Measurements from ENCODE around the gene MCF2L2. TPM values are rescaled to one million over a fixed set of nuclear protein-coding genes. Genes with fewer than 3 reads are reported as not detected.
A peak's percentile ranks its signal among the peaks of the same experiment; 100 is the strongest.

MCF2L2 gene
- total and polyA plus RNA-seq, 2 experiments from 2014 or later: not detected

DNA sequence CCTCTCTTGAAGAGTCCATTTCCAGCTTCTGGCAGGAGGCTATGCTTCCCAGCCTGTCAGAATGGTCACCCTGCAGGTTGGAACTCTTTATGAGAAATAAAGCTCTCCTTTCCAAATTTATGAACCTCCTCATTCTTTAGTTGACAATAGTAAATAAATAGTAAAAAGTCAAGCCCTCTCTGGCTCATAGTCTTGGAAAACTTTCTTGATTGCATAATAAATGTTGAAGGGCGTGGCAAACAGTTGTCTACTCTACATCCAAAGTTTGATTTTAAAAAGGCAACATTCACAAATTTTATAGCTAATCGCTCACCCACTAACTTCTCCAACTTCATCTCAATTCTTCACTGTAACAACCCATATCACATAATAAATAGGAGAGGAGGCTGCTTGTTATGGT is 58.8 kb downstream of the MCF2L2 start:
- H3K27ac ChIP-seq: no peak overlapping the region
- no peak overlapping the region for H3K4me2 ChIP-seq (ENCODE audit: unreplicated experiment)

DNA sequence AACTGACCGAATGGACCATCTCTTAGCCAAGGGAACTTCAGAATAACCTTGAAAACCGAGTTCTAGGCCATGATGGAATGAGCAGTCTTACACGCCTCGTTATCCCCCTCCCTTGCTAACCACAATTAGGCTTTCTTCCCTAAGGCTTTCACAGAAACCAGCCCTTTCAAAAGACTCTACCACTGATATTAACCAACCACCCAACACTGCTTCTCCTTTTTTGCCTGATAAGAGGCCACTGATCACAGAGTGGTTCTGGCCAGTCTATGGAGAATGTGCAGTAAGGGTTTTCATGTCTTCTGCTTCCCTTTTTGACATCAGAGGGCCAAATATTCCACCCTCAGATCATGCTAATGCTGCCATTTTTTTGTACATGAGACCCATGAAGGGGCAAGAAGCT is 59.3 kb downstream of the MCF2L2 start:
- H3K27me3 ChIP-seq (replicated peaks; ENCODE audit: insufficient read depth): no peaks in the 10 kb centered on the region
- H4K20me1 ChIP-seq (ENCODE audit: insufficient read depth): no peaks in the 10 kb centered on the region
- in situ Hi-C loops (cut with MboI): no loop called here
- H3K79me2 ChIP-seq (ENCODE audit: insufficient read depth): no peaks in the 10 kb centered on the region
- H3K4me3 ChIP-seq: no peak overlapping the region
- no peaks in the 10 kb centered on the region for H3K36me3 ChIP-seq (ENCODE audit: low read depth)
- 96 to 98% methylated on average over 4 of the region's 4 CpGs for WGBS, 2 experiments (ENCODE audit: low coverage in 1 of 2, low lambda C conversion rate in 2 of 2, missing lambda C conversion rate in 2 of 2)
- H3K9me2 ChIP-seq (ENCODE audit: insufficient read depth): no peaks in the 10 kb centered on the region
- no peak overlapping the region for H3K27ac ChIP-seq
- H3K4me2 ChIP-seq (ENCODE audit: unreplicated experiment): no peak overlapping the region
- no peak for DNase-seq
- no peaks in the 10 kb centered on the region for H3K9me3 ChIP-seq (ENCODE audit: low read depth)
- H3K4me1 ChIP-seq (ENCODE audit: insufficient read depth): peaks cover 13% of the 10 kb centered on the region
- H3K9ac ChIP-seq: no peak overlapping the region
- TF ChIP-seq EZH2 (IDR thresholded peaks at IDR 0.05; ENCODE audit: insufficient read depth, poor library complexity, severe bottlenecking): no peak
- no peak for TF ChIP-seq EZH2phosphoT487 (IDR thresholded peaks at IDR 0.05; ENCODE audit: insufficient read depth, low read depth)
- peaks cover 8% of the 10 kb centered on the region; the same call in 1 of the 2 replicates for H3F3A ChIP-seq (ENCODE audit: insufficient read depth)
- no peak overlapping the region for H2AFZ ChIP-seq

More for the DNA sequence above, 58.8 kb downstream of the MCF2L2 start:
- peak; percentile 14 for DNase-seq
- H3K36me3 ChIP-seq (ENCODE audit: low read depth): no peaks in the 10 kb centered on the region
- H2AFZ ChIP-seq: no peak overlapping the region
- WGBS, 2 experiments (ENCODE audit: low coverage in 1 of 2, low lambda C conversion rate in 2 of 2, missing lambda C conversion rate in 2 of 2): 58 to 60% methylated on average over 2 of the region's 2 CpGs
- no peak overlapping the region for H3K9ac ChIP-seq
- no peaks in the 10 kb centered on the region for H3K9me3 ChIP-seq (ENCODE audit: low read depth)
- no peak overlapping the region for H3K4me3 ChIP-seq
- H3K9me2 ChIP-seq (ENCODE audit: insufficient read depth): no peaks in the 10 kb centered on the region
- H3F3A ChIP-seq (ENCODE audit: insufficient read depth): peaks cover 8% of the 10 kb centered on the region; the same call in 1 of the 2 replicates
- TF ChIP-seq EZH2phosphoT487 (IDR thresholded peaks at IDR 0.05; ENCODE audit: insufficient read depth, low read depth) (no peak), EZH2 (IDR thresholded peaks at IDR 0.05; ENCODE audit: insufficient read depth, poor library complexity, severe bottlenecking) (no peak)
- peaks cover 13% of the 10 kb centered on the region for H3K4me1 ChIP-seq (ENCODE audit: insufficient read depth)
- no peaks in the 10 kb centered on the region for H3K79me2 ChIP-seq (ENCODE audit: insufficient read depth)
- in situ Hi-C loops (cut with MboI): no loop called here
- no peaks in the 10 kb centered on the region for H3K27me3 ChIP-seq (replicated peaks; ENCODE audit: insufficient read depth)
- H4K20me1 ChIP-seq (ENCODE audit: insufficient read depth): no peaks in the 10 kb centered on the region

DNA sequence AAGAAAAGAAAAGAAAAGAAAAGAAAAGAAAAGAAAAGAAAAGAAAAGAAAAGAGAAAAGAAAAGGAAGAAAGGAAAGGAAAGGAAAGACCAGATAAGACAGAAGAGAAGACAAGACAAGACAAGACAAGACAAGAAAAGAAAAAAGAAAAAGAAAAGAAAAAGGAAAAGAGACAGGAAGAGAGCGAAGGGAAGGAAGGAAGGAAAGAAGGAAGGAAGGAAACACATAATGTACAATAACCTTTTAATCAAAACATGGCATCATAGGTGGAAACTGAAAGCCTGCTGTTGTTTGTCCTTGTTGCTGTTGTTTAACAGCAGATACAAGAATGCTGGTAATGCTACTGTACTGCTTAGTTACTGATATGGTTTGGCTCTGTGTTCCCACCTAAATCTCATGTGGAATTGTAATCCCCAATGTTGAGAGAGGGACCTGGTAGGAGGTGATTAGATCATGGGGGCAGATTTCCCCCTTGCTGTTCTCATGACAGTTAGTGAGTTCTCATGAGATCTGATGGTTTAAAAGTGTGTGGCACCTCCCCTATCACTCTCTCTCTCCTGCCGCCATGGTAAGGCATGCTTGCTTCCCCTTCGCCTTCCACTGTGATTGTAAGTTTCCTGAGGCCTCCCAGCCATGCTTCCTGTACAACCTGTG is 67.3 kb downstream of the MCF2L2 start:
- H3K9ac ChIP-seq: no peak overlapping the region
- TF ChIP-seq EZH2 (IDR thresholded peaks at IDR 0.05; ENCODE audit: insufficient read depth, poor library complexity, severe bottlenecking) (no peak), EZH2phosphoT487 (IDR thresholded peaks at IDR 0.05; ENCODE audit: insufficient read depth, low read depth) (no peak)
- H3K4me3 ChIP-seq: no peak overlapping the region
- no peaks in the 10 kb centered on the region for H3K9me2 ChIP-seq (ENCODE audit: insufficient read depth)
- H3K4me1 ChIP-seq (ENCODE audit: insufficient read depth): no peaks in the 10 kb centered on the region
- DNase-seq: no peak
- in situ Hi-C loops (cut with MboI): no loop called here
- H3F3A ChIP-seq (ENCODE audit: insufficient read depth): no peaks in the 10 kb centered on the region
- H3K9me3 ChIP-seq (ENCODE audit: low read depth): no peaks in the 10 kb centered on the region
- H3K79me2 ChIP-seq (ENCODE audit: insufficient read depth): no peaks in the 10 kb centered on the region
- H3K27ac ChIP-seq: no peak overlapping the region
- no peaks in the 10 kb centered on the region for H3K36me3 ChIP-seq (ENCODE audit: low read depth)
- no peak overlapping the region for H2AFZ ChIP-seq
- H3K27me3 ChIP-seq (replicated peaks; ENCODE audit: insufficient read depth): no peaks in the 10 kb centered on the region
- H3K4me2 ChIP-seq (ENCODE audit: unreplicated experiment): no peak overlapping the region
- H4K20me1 ChIP-seq (ENCODE audit: insufficient read depth): no peaks in the 10 kb centered on the region
- WGBS, 2 experiments (ENCODE audit: low coverage in 1 of 2, low lambda C conversion rate in 2 of 2, missing lambda C conversion rate in 2 of 2): 88 to 95% methylated on average over 3 of the region's 3 CpGs

DNA sequence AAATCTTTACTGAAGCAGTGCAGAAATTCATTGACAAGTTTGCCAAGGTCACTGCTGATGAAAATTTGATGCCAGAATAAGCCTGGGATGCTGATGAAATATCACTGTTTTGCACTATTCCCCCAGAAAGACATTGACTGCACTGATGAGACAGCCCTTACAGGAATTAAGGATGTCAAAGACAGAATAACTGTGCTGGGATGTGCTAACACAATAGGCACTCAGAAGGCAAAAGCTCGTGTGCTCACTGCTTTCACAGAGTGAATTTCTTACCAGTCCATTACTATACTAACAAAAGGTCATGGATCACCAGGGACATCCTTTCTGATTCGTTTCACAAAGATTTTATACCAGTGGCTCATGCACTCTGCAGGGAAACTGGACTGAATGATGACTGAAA is 69.4 kb downstream of the MCF2L2 start:
- no peaks in the 10 kb centered on the region for H3F3A ChIP-seq (ENCODE audit: insufficient read depth)
- H3K27me3 ChIP-seq (replicated peaks; ENCODE audit: insufficient read depth): no peaks in the 10 kb centered on the region
- H3K4me2 ChIP-seq (ENCODE audit: unreplicated experiment): no peak overlapping the region
- no peak overlapping the region for H3K27ac ChIP-seq
- 13 to 17% methylated on average over 2 of the region's 2 CpGs for WGBS, 2 experiments (ENCODE audit: low coverage in 1 of 2, low lambda C conversion rate in 2 of 2, missing lambda C conversion rate in 2 of 2)
- no peaks in the 10 kb centered on the region for H3K9me2 ChIP-seq (ENCODE audit: insufficient read depth)
- H3K4me1 ChIP-seq (ENCODE audit: insufficient read depth): no peaks in the 10 kb centered on the region
- in situ Hi-C loops (cut with MboI): no loop called here
- no peak overlapping the region for H3K9ac ChIP-seq
- no peaks in the 10 kb centered on the region for H4K20me1 ChIP-seq (ENCODE audit: insufficient read depth)
- TF ChIP-seq EZH2phosphoT487 (IDR thresholded peaks at IDR 0.05; ENCODE audit: insufficient read depth, low read depth) (no peak), EZH2 (IDR thresholded peaks at IDR 0.05; ENCODE audit: insufficient read depth, poor library complexity, severe bottlenecking) (no peak)
- no peaks in the 10 kb centered on the region for H3K9me3 ChIP-seq (ENCODE audit: low read depth)
- H2AFZ ChIP-seq: no peak overlapping the region
- peak; percentile 6 for DNase-seq
- no peaks in the 10 kb centered on the region for H3K36me3 ChIP-seq (ENCODE audit: low read depth)
- no peak overlapping the region for H3K4me3 ChIP-seq
- no peaks in the 10 kb centered on the region for H3K79me2 ChIP-seq (ENCODE audit: insufficient read depth)
